Heart right ventricle (tissue), 16 donors: ENCODE measurements around the gene TOMM40. TPM values are rescaled to one million over a fixed set of nuclear protein-coding genes. Genes with fewer than 3 reads are reported as not detected.

Source experiments
- ATAC-seq, 8 donors: fragments of 200-7000 bp; cut with Tn5 transposase; one replicate each; pipeline ENCODE4 v1.9.1; 2020; ENCODE audit warnings: mild to moderate bottlenecking in 8 of 8, moderate library complexity in 8 of 8, moderate number of reproducible peaks in 1 of 8
- DNase-seq, 2 donors: peaks; one replicate each; pipeline ENCODE4 v3.0.0-alpha.2; 2020
- H3K27ac ChIP-seq, 10 donors: fragments of 200-600 bp; sonication (generic) in 2 of 10; one replicate each; pipeline versions ENCODE4 v1.5.0 to v1.8.0; 2020 to 2022; ENCODE audit warnings: mild to moderate bottlenecking in 3 of 10
- H3K27me3 ChIP-seq, 7 donors: fragments of 200-600 bp; one replicate each; pipeline ENCODE4 v1.8.0; 2021 to 2022; ENCODE audit warnings: mild to moderate bottlenecking in 2 of 7
- H3K36me3 ChIP-seq, 9 donors: fragments of 200-600 bp; sonication (generic) in 1 of 9; one replicate each; pipeline versions ENCODE4 v1.5.0 to v1.8.0; 2020 to 2022; ENCODE audit warnings: mild to moderate bottlenecking in 2 of 9
- H3K4me1 ChIP-seq, 9 donors: fragments of 200-600 bp; sonication (generic) in 1 of 9; one replicate each; pipeline versions ENCODE4 v1.5.0 to v1.8.0; 2020 to 2022; ENCODE audit warnings: mild to moderate bottlenecking in 4 of 9
- H3K4me3 ChIP-seq, 10 donors: fragments of 200-600 bp; sonication (generic) in 2 of 10; one replicate each; pipeline versions ENCODE4 v1.5.0 to v1.8.0; 2020 to 2022; ENCODE audit warnings: mild to moderate bottlenecking in 7 of 10, moderate library complexity in 2 of 10
- H3K9me3 ChIP-seq, 11 donors: fragments of 200-600 bp in 10 of 11; sonication (generic) in 2 of 11; one replicate each; pipeline versions ENCODE4 v1.5.0 to v1.8.0; 2013 to 2022; ENCODE audit warnings: mild to moderate bottlenecking in 2 of 11, control low read depth in 1 of 11, moderate library complexity in 1 of 11
- WGBS, 2 donors: extraction: QIAGEN DNeasy Blood & Tissue Kit; methylation state at CpG; one replicate each; pipeline ENCODE4 v1.1.7; 2013; ENCODE audit warnings: inconsistent platforms in 1 of 2; 5-methylcytosine and 5-hydroxymethylcytosine counted together
- intact Hi-C, 10 donors: fragments of 100-400 bp; cut with DNase I; formaldehyde crosslinking; loops; one replicate each; pipeline versions ENCODE4 v1.11.1 to v1.14.2; 2022
- polyA plus RNA-seq, 2 donors: library from polyadenylated mRNA; stranded (reverse); fragments of 200-250 nt; gene quantifications; one replicate each; pipeline ENCODE4 v1.2.3, GENCODE V29; 2013
- total RNA-seq, 10 donors: library from RNA; stranded (reverse); fragmentation: NEBNext Ultra II Directional in 3 of 10; extraction: Animal tissue kit (Norgen Biotek cat#: 25700) in 3 of 10; gene quantifications; one replicate each; pipeline versions ENCODE4 v1.2.1 to v1.2.4, GENCODE V29; 2021 to 2023
- TF ChIP-seq, protein P1 (sequence below), 9 donors: fragments of 200-600 bp; sonication (generic) in 2 of 9; IDR thresholded peaks; one replicate each; pipeline versions ENCODE4 v1.5.0 to v1.8.0; 2021 to 2022; ENCODE audit warnings: antibody characterized with exemption in 9 of 9, mild to moderate bottlenecking in 5 of 9, moderate library complexity in 1 of 9
- donor health status: Arrhythmogenic right ventricular cardiomyopathy.
- donor health status: ischemic (EF 13 %, LVEDD 7.1; RV severe dilation, severe dysfunction).
- donor health status: healthy with polysubstance abuse.
- donor health status: DM: no; HTN: yes; CAD: no.
- donor health status: DM: no; HTN: no; CAD: no.
- donor health status: ischemic (EF 25% LVEDD 6.9; RV normal size, moderate dysfunction).
- donor health status: ischemic (EF 25% LVEDD 5.7; RV mildly dilated, moderate dysfunction).
- donor health status: healthy.
- donor health status: DM: yes; HTN: yes; CAD: no.
- donor health status: Ischemic cardiomyopathy.
- donor health status: ischemic (EF 35%, LVEDD 5.7; RV mildly dilated, moderate dysfunction).
- donor health status: nonischemic (EF 11% LVEDD 7.7; RV severe dilation, severe dysfunction).
- donor health status: DM: yes; HTN: yes; CAD: no.
- donor health status: PGD.
- donor health status: ischemic (EF 29% LVEDD 5.4; RV normal size, mild dysfunction).
- donor health status: nonischemic (EF 23%, LVEDD 6.1; RV moderate dilation, normal function).

The TOMM40 gene
- total and polyA plus RNA-seq, 12 donors, result 37.8 to 77.5 (median 45.2) TPM

DNA sequence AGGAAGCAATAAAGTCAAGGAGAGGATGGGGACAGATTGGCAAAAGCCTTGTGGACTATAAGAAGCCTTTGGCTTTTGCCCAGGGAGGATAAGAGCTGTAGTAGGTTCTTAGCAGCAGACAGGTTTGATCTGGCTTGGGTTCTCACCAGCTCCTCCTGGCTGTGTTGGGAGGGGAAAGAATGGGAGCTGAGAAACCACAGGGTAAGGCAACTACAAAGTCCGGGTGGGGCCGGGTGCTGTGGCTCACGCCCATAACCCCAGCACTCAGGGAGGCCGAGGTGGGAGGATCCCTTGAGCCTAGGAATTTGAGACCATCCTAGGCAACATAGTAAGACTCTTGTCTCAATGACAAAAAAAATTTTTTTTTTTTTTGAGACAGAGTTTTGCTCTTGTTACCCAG, 24.4 kb upstream of the TOMM40 start:
- Histone ChIP-seq H3K27ac (peak overlapping the region in 4 of 10 donors; percentile 7 to 82 (median 22)), H3K27me3 (no peaks in the 10 kb centered on the region), H3K4me3 (no peak overlapping the region), H3K9me3 (no peaks in the 10 kb centered on the region), H3K4me1 (peaks cover 6 to 60% (median 38%) of the 10 kb centered on the region in 9 donors), H3K36me3 (peaks cover 0 to 60% (median 25%) of the 10 kb centered on the region in 9 donors)
- intact Hi-C loops, result no loop called here
- TF ChIP-seq, protein P1, sequence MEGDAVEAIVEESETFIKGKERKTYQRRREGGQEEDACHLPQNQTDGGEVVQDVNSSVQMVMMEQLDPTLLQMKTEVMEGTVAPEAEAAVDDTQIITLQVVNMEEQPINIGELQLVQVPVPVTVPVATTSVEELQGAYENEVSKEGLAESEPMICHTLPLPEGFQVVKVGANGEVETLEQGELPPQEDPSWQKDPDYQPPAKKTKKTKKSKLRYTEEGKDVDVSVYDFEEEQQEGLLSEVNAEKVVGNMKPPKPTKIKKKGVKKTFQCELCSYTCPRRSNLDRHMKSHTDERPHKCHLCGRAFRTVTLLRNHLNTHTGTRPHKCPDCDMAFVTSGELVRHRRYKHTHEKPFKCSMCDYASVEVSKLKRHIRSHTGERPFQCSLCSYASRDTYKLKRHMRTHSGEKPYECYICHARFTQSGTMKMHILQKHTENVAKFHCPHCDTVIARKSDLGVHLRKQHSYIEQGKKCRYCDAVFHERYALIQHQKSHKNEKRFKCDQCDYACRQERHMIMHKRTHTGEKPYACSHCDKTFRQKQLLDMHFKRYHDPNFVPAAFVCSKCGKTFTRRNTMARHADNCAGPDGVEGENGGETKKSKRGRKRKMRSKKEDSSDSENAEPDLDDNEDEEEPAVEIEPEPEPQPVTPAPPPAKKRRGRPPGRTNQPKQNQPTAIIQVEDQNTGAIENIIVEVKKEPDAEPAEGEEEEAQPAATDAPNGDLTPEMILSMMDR (IDR thresholded peaks at IDR 0.05), result no peak
- ATAC-seq (no peak), DNase-seq (no peak)
- WGBS, 2 donors, result 87 to 90% methylated on average over 4 of the region's 4 CpGs

DNA sequence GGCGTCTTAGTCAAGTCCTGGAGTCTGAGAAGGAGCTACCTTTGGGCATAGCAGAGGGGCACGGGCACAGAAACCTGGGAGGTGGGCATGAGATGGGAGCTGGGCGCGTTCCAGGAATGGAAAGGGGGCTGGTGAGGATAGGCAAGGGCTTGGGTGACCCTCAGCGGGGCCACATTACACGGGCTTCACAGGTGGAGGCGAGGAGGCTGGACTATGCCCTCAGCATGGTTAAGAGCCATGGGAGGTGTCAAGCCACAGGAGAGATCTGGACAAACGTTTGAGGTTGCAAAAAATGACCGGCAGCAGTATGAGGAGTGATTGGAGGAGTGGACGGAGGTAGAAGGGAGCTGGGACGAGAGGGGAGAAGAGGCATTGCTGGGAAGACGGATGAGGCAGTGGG, 23.5 kb upstream of the TOMM40 start:
- peaks cover 6 to 69% (median 46%) of the 10 kb centered on the region in 9 donors for H3K4me1 ChIP-seq
- H3K27me3 ChIP-seq, result no peaks in the 10 kb centered on the region
- H3K4me3 ChIP-seq, result no peak overlapping the region
- DNase-seq (no peak), ATAC-seq (no peak)
- peaks cover 0 to 60% (median 34%) of the 10 kb centered on the region in 9 donors for H3K36me3 ChIP-seq
- H3K27ac ChIP-seq, result peak overlapping the region in 8 of 10 donors; percentile 51 to 84 (median 77)
- 87 to 89% methylated on average over 12 of the region's 12 CpGs for WGBS, 2 donors
- TF ChIP-seq, protein P1 (IDR thresholded peaks at IDR 0.05), result no peak
- H3K9me3 ChIP-seq, result no peaks in the 10 kb centered on the region
- intact Hi-C loops, result no loop called here

DNA sequence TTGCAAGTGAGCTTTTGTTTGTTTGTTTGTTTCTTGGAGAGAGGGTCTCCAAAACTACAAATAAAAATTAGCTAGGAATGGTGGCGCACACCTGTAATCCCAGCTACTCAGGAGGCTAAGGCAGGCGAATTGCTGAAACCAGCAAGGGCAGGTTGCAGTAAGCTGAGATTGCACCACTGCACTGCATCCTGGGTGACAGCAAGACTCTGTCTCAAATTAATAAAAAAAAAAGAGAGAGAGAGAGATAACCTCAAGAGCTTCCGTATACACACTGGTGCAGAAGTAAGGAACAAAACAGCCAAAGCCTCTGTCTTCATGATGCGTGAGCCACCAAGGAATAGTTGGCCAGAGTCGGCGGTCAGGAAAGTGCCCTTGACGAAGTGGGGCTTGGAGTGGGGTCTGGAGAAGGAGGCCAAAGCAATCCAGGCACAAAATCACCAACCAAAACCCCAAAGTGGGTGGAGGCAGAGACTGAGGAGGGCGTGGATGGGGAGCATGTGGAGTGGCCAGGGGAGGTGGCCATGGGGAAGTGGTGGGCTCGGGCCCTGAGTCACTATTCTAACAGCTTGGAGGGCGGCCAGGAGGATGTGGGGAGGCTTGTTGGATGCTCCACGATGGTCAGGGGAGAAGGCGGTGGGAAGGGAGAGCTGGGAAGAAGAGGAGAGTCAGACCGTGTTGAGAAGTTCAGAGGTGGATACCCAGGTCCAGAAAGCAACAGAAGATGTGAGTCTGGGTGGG, 21.2 kb upstream of the TOMM40 start:
- Histone ChIP-seq H3K4me3 (no peak overlapping the region), H3K4me1 (peaks cover 6 to 78% (median 54%) of the 10 kb centered on the region in 9 donors), H3K27me3 (no peaks in the 10 kb centered on the region), H3K27ac (peak overlapping the region in 9 of 10 donors; percentile 27 to 84 (median 70)), H3K9me3 (no peaks in the 10 kb centered on the region), H3K36me3 (peaks cover 0 to 80% (median 50%) of the 10 kb centered on the region in 9 donors)
- DNase-seq, result peak in 1 of 2 donors; percentile 71
- TF ChIP-seq, protein P1 (IDR thresholded peaks at IDR 0.05), result no peak
- peak in 7 of 8 donors; percentile 23 to 51 (median 33) for ATAC-seq
- intact Hi-C loops, result no loop called here
- WGBS, 2 donors, result 56 to 57% methylated on average over 13 of the region's 13 CpGs

DNA sequence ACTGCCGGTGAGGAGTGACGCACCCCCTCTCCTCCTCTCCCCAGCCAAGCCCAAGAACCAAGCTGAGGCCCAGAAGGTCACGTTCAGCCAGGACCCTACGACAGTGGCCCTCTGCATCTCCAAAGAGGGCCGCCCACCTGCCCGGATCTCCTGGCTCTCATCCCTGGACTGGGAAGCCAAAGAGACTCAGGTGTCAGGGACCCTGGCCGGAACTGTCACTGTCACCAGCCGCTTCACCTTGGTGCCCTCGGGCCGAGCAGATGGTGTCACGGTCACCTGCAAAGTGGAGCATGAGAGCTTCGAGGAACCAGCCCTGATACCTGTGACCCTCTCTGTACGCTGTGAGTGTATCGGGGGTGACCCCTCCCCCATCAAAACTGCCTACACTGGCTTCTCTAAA, 19.2 kb upstream of the TOMM40 start:
- Histone ChIP-seq H3K9me3 (no peaks in the 10 kb centered on the region), H3K4me1 (peaks cover 5 to 80% (median 59%) of the 10 kb centered on the region in 9 donors), H3K27me3 (no peaks in the 10 kb centered on the region), H3K36me3 (peaks cover 0 to 80% (median 56%) of the 10 kb centered on the region in 9 donors), H3K27ac (peak overlapping the region in 5 of 10 donors; percentile 42 to 84 (median 77)), H3K4me3 (no peak overlapping the region)
- DNase-seq (no peak), ATAC-seq (no peak)
- 88% methylated on average over 14 of the region's 14 CpGs for WGBS, 2 donors
- intact Hi-C loops, result no loop called here
- TF ChIP-seq, protein P1 (IDR thresholded peaks at IDR 0.05), result no peak
